HG03460 (cell line): ENCODE data around the gene SGO1.

Experiments
- ATAC-seq: cut with Tn5 transposase; IDR thresholded peaks from one replicate; pipeline ENCODE4 v1.9.1; 2021; ENCODE audit not compliant: unreplicated experiment

Gene SGO1

DNA sequence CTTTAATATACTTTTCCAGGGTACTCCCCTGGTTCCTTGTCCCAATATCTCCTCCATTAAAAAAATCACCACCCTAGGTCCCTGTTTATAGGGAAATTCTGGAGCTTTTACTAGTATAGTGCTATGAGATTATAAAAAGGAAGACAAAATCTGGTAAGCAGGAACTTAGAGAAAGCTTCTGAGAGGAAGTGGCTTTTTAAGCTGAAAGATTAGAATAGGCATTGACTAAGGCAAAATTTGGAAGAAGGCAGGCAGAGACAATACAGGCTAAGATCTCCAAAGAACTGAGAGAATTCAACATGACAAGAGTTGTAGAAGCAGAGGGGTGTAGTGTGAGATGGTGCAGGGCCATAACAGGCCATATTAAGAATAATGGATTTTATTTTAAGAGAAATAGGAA, 25.8 kb downstream of the SGO1 start:
- ATAC-seq: no peak

DNA sequence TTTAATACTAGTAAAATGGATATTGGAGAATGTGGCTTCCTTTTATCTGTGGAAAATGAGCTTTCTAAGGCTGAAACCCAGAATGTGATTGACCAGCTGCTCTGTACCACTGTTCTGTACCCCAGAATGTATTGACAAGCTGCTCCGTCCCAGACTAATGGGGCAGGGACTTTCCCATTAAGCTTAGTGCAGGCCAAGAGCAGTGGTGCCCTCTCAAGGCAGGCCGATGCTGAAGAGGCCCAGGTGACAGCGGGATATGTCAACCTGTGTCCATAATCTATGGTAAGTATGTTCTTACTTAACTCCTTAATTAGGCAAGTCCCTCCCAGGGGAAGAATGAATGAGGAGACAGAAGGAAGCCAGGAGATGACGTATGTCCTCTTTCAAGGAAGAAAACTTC, 31.1 kb downstream of the SGO1 start:
- ATAC-seq: no peak

DNA sequence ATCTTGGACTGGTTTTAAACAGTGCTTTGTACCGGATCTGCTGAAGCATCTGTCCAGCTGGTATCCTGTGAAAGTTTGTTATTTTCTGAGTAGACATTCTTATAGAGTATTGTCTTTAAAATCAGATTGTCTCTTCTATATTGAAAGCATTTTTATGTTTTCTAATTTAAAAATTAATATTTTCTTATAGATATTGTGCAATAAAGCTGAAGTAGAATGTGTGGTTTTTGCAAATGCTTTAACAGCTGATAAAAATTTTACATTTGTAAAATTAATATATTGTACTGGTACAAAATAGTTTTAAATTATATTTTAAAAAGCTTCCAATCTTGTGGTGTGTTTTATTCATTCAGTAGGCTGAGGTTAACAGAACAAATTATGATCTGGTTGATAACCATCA, 31.9 kb downstream of the SGO1 start:
- no peak for ATAC-seq

DNA sequence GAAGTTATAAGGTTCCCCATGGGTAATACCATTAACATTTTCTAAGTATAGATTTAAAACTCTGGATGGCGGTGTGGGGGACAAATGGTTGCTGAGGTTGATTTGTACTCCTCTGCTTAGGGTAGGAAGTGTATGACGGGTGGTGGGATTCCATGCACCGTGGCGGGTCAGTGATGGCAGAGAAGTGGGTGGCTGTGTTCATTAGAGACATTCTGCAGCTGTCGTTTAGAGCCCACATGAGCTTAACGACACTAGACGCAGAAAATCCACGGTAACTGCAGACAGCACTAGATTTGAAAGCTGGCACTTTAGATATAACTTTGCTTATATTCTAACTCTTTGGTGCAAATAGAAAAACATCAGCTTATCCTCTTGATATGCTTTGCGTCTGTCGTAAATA, 37.5 kb downstream of the SGO1 start:
- ATAC-seq: no peak

DNA sequence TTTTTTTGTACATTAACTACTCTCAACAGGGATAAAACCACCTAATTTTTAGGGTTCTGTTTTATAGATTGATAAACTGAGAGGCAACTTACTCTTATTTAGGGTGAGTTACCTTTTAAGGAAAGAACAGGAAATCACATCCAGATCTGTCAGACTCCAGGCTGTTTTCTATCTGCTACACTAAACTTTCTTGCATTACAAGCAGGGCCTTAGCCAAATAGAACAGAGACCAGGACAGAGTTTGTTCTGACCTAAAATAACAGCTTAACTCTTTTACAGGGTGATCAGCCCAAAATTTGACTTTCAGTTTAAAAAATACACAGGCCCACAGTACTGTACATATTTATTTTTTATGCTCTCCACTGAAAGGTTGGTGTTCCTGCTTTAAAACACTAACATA, 38.6 kb downstream of the SGO1 start:
- ATAC-seq: no peak

DNA sequence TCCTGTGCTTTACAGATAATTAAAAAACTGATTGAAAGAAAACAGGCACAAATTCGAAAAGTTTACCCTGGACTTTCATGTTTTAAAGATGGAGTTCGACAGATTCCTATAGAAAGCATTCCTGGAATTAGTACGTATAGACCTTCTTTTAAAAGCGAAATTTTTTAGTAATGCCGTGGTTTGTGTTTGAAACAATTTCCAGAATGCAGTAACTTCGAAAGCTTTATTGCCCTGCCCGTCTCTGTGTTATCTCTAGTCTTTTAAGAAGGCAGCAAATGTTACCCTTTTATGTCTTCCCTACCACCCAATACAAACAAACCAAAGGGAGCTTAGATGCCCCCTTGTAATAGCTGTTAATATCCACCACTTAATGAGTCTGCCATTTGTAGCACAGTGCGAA, 39.7 kb downstream of the SGO1 start:
- ATAC-seq: no peak

DNA sequence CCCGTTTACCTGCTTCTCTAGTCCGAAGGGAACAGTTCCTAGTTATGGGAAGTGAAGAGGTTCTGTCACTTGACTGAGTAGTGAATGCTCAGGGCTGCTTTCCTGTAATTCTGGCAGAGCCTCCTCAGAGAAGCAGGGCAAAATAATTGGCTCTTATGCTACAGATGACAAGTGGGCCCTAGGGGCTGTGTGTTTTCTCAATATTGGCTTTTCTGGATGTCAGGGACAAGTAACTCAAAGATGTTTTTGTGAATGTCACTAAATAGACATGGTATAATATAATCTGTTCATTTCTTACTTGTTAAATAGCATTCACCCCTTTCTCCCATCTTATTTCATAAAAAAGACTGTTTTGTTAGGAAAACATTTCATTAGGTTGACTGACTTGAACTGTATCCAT, 40.1 kb downstream of the SGO1 start:
- no peak for ATAC-seq

DNA sequence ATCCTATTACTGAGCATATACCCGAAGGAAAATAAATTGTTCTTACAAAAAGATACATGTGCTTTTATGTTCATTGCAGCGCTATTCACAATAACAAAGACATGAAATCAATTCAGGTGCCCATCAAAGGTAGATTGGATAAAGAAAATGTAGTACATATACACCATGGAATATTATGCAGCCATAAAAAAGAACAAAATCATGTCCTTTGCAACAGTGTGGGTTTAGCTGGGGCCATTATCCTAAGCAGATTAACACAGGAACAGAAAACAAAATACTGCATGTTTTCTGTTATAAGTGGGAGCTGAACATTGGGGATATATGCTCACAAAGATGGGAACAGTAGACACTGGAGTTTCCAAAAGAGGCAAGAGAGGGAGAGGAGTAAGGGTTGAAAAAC, 42.5 kb downstream of the SGO1 start:
- no peak for ATAC-seq

- no peak for ATAC-seq
These were observed 43.5 kb downstream of the SGO1 start for GRCh38 chr3:20142517-20142916.

GRCh38 chr3:20141851-20142250, 44.2 kb downstream of the SGO1 start:
- no peak for ATAC-seq

GRCh38 chr3:20141316-20141715, 44.7 kb downstream of the SGO1 start:
- no peak for ATAC-seq

DNA sequence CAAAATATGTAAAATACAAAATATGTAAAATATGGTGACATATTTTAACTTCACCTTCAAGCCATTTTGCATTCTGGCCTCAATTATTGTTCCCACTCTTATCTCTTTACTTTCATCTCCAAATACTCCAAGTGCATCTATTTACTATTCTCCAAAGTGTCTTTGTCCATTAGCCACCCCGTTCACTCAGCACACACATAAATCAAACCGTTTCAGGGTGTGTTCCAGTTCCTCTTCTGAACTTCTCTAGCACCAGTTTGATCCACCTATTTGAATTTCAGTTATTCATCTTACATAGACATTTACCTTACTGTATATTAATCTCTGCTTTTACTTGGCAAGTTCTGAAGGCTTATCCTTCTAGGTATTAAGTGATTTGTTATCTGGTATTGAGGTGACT, 45.1 kb downstream of the SGO1 start:
- ATAC-seq: no peak

DNA sequence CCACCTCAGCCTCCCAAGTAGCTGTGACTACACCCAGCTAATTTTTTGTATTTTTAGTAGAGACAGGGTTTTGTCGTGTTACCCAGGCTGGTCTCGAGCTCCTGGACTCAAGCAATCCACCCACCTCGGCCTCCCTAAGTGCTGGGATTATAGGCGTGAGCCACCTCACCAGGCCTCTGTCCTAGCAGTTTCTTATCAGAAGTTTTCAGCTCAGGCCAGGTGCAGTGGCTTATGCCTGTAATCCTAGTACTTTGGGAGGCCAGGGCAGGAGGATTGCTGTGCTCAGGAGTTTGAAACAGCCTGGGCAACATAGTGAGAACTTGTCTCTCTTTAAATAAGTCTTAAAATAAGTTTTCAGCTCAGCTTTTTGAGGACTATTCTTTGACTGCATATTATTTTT, 48.4 kb downstream of the SGO1 start:
- no peak for ATAC-seq

- no peak for ATAC-seq
These were observed 49.8 kb downstream of the SGO1 start for GRCh38 chr3:20136231-20136630.

DNA sequence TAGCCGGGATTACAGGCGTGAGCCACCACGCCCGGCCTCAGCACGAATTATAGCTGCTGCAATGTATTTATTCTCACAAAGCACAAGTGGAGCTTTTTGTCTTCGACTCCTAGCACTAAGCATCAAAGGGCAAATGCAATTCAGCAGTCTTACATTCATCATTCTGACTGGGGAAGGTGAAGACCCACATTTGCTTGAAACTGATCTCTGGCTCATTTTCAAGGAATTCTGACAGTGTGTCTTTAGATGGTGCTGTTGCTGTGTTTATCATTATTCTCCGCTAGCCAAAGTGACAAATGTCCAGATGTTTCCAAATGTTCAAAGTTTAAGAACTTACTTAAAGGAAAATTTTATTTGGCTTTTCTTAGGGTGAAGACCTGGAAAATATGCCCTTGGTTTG, 55.9 kb downstream of the SGO1 start:
- ATAC-seq: no peak

DNA sequence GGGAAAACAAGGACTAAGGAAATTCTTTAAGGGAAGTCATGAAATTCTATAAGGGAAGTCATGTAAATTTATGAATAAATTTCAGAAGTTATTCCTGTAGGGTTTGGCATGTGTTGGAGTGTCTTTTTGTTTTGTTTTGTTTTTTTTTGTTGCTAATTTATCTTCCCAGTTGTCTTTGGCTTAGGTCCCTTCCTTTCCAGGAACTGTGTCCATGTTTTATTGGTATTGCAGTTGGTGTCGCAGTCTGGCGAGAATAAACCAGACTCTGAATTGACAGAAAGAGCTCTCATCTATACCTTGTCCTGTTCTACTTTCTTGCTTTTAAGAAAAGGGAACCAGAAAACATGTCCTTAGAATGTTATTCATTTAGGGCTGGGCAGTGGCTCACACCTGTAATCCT, 57.6 kb downstream of the SGO1 start:
- ATAC-seq: no peak

DNA sequence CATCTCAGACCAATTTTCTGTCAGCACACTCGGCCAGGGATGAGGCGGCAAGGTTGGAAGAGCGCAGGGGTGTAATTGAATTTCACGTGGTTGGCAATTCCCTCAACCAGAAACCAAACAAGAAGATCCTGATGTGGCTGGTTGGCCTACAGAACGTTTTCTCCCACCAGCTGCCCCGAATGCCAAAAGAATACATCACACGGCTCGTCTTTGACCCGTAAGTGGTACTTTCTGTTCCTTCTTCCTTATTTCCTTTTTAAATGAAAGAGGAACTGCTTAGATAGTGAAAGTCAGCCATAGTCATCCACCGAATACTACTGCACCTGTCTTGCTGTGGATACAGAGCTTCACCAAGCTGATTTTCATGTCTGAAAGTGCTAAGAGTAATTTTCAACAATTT, 60.1 kb downstream of the SGO1 start:
- peak; percentile 99 for ATAC-seq

GRCh38 chr3:20125289-20125688, 60.7 kb downstream of the SGO1 start:
- ATAC-seq: no peak

GRCh38 chr3:20123131-20123652, 62.8 kb downstream of the SGO1 start:
- ATAC-seq: no peak

- ATAC-seq: no peak
These were observed 64.9 kb downstream of the SGO1 start for GRCh38 chr3:20121088-20121487.
